Panc1 (cell line): ENCODE results near the gene KAZALD1. TPM values are rescaled to one million over a fixed set of nuclear protein-coding genes. Genes with fewer than 3 reads are reported as not detected.

Experiments
- ATAC-seq: fragments of 200-7000 bp; cut with Tn5 transposase; 2 replicates; pipeline ENCODE4 v1.9.1; 2020; ENCODE audit warnings: mild to moderate bottlenecking, moderate library complexity
- BruUV-seq: library from RNA; stranded (reverse); fragments of 400-500 nt; replicated peaks from 2 replicates; lab custom pipeline; 2021; lab: Mats Ljungman, UMichigan
- CTCF ChIA-PET: fragments of 300-600 bp; sonication (Branson Sonifier 250); formaldehyde crosslinking; loops from one replicate; lab custom pipeline; 2022; ENCODE audit warnings: antibody characterized with exemption; lab: Charles Lee
- POLR2A ChIA-PET: fragments of 300-600 bp; sonication (Branson Sonifier 250); formaldehyde crosslinking; loops from one replicate; lab custom pipeline; 2022; ENCODE audit warnings: antibody characterized with exemption; lab: Charles Lee
- DNase-seq: peaks from one replicate; pipeline ENCODE4 v3.0.0-alpha.2; 2010; ENCODE audit warnings: low read depth, low spot score
- H3K27ac ChIP-seq: 2 replicates; pipeline ENCODE4 v1.5.1; 2011; ENCODE audit warnings: mild to moderate bottlenecking, low read length, inconsistent platforms
- H3K27me3 ChIP-seq: fragments of 200-500 bp; sonication (Bioruptor generic); 2 replicates; pipeline ENCODE4 v1.6.0; 2014; ENCODE audit warnings: low read length, inconsistent platforms; ENCODE audit not compliant: control insufficient read depth, insufficient read depth
- H3K36me3 ChIP-seq: fragments of 200-500 bp; sonication (Bioruptor generic); 2 replicates; pipeline ENCODE4 v1.5.1; 2014; ENCODE audit warnings: inconsistent platforms, mild to moderate bottlenecking, low read length, moderate library complexity; ENCODE audit not compliant: control insufficient read depth, insufficient read depth
- H3K4me1 ChIP-seq: 2 replicates; pipeline ENCODE4 v1.5.1; 2011; ENCODE audit warnings: inconsistent platforms, mild to moderate bottlenecking, low read length, moderate library complexity; ENCODE audit not compliant: control insufficient read depth, insufficient read depth
- H3K4me3 ChIP-seq, 2 experiments: 2 replicates each; pipeline ENCODE4 v1.5.1; 2011 to 2012; ENCODE audit warnings: low read depth in 2 of 2, low read length in 2 of 2, mild to moderate bottlenecking in 2 of 2, inconsistent platforms in 1 of 2, moderate library complexity in 1 of 2
- H3K9me3 ChIP-seq: fragments of 200-500 bp; sonication (Bioruptor generic); 2 replicates; pipeline ENCODE4 v1.5.1; 2014; ENCODE audit warnings: low read depth, mild to moderate bottlenecking, inconsistent platforms, low read length, moderate library complexity; ENCODE audit not compliant: control insufficient read depth, insufficient read depth
- POLR2AphosphoS5 ChIP-seq: IDR thresholded peaks from 2 replicates; pipeline ENCODE4 v1.6.1; 2012; ENCODE audit warnings: mild to moderate bottlenecking, low read depth, low read length, moderate library complexity
- SIN3A ChIP-seq: IDR thresholded peaks from 2 replicates; pipeline ENCODE4 v1.6.1; 2012; ENCODE audit warnings: low read depth, mild to moderate bottlenecking, low read length, moderate library complexity, borderline replicate concordance; ENCODE audit not compliant: insufficient read depth
- TCF7L2 ChIP-seq: IDR thresholded peaks from 2 replicates; pipeline ENCODE4 v1.6.1; 2011; ENCODE audit warnings: mild to moderate bottlenecking, low read depth, low read length, inconsistent platforms
- in situ Hi-C: cut with HindIII; loops from 2 replicates; pipeline ENCODE4 v1.10.0; 2016; ENCODE audit warnings: low sequenced_read_pairs, low pct_unique_long_range_greater_than_20kb
- intact Hi-C: fragments of 100-400 bp; cut with micrococcal nuclease; formaldehyde crosslinking; loops from one replicate; pipeline ENCODE4 v1.10.0; 2022; ENCODE audit not compliant: unreplicated experiment
- total RNA-seq: library from RNA; stranded (reverse); gene quantifications from one replicate; pipeline ENCODE4 v1.2.1, GENCODE V29; 2021; ENCODE audit not compliant: unreplicated experiment
- TF ChIP-seq, protein P1 (sequence below): fragments of 450-650 bp; IDR thresholded peaks from 2 replicates; pipeline ENCODE4 v1.5.1; 2017; ENCODE audit warnings: mild to moderate bottlenecking
- TF ChIP-seq, protein P2 (sequence below), 2 experiments: IDR thresholded peaks; 2 replicates each; pipeline ENCODE4 v1.6.1; 2011 to 2012; ENCODE audit warnings: low read depth in 2 of 2, control low read depth in 1 of 2, low read length in 1 of 2, mild to moderate bottlenecking in 1 of 2, moderate library complexity in 1 of 2; ENCODE audit not compliant: insufficient read depth in 1 of 2

Gene KAZALD1
- total RNA-seq, 1 experiment from 2014 or later: 21.2 TPM

DNA sequence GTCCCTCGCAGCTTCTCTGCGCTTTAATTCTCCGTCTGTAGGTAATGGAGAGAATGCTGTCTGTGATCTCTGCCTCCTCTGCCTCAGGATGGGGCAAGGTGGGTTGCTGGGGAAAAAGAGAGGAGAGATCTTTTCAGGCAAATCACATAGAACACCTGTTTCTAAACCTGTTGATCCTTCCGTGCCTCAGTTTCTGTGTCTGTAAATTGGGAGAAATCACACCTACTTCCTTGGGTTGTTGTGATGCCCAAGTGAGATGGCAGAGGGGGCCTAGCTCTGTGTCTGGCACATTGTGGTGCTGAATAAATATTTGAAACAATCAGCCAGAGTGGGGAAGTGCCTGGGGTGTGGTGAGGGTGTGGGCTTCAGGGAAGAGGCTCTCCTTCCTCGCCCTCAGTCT lies 28.8 kb downstream of the KAZALD1 start:
- Histone ChIP-seq H3K36me3 (no peaks in the 10 kb centered on the region), H3K27me3 (no peaks in the 10 kb centered on the region), H3K4me3 (no peak overlapping the region), H3K27ac (no peak overlapping the region), H3K4me1 (no peaks in the 10 kb centered on the region), H3K9me3 (no peaks in the 10 kb centered on the region)
- TF ChIP-seq, protein P1, sequence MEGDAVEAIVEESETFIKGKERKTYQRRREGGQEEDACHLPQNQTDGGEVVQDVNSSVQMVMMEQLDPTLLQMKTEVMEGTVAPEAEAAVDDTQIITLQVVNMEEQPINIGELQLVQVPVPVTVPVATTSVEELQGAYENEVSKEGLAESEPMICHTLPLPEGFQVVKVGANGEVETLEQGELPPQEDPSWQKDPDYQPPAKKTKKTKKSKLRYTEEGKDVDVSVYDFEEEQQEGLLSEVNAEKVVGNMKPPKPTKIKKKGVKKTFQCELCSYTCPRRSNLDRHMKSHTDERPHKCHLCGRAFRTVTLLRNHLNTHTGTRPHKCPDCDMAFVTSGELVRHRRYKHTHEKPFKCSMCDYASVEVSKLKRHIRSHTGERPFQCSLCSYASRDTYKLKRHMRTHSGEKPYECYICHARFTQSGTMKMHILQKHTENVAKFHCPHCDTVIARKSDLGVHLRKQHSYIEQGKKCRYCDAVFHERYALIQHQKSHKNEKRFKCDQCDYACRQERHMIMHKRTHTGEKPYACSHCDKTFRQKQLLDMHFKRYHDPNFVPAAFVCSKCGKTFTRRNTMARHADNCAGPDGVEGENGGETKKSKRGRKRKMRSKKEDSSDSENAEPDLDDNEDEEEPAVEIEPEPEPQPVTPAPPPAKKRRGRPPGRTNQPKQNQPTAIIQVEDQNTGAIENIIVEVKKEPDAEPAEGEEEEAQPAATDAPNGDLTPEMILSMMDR: no peak
- TF ChIP-seq, protein P2, sequence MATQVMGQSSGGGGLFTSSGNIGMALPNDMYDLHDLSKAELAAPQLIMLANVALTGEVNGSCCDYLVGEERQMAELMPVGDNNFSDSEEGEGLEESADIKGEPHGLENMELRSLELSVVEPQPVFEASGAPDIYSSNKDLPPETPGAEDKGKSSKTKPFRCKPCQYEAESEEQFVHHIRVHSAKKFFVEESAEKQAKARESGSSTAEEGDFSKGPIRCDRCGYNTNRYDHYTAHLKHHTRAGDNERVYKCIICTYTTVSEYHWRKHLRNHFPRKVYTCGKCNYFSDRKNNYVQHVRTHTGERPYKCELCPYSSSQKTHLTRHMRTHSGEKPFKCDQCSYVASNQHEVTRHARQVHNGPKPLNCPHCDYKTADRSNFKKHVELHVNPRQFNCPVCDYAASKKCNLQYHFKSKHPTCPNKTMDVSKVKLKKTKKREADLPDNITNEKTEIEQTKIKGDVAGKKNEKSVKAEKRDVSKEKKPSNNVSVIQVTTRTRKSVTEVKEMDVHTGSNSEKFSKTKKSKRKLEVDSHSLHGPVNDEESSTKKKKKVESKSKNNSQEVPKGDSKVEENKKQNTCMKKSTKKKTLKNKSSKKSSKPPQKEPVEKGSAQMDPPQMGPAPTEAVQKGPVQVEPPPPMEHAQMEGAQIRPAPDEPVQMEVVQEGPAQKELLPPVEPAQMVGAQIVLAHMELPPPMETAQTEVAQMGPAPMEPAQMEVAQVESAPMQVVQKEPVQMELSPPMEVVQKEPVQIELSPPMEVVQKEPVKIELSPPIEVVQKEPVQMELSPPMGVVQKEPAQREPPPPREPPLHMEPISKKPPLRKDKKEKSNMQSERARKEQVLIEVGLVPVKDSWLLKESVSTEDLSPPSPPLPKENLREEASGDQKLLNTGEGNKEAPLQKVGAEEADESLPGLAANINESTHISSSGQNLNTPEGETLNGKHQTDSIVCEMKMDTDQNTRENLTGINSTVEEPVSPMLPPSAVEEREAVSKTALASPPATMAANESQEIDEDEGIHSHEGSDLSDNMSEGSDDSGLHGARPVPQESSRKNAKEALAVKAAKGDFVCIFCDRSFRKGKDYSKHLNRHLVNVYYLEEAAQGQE (IDR thresholded peaks at IDR 0.05; ENCODE audit: insufficient read depth in 1 of 2, low read depth in 2 of 2, low read length in 1 of 2): no peak
- TF ChIP-seq SIN3A: no peak
- no peak for TF ChIP-seq POLR2AphosphoS5
- no peak for TF ChIP-seq TCF7L2
- ChIA-PET CTCF (no interaction called here), POLR2A (interaction anchor here (0.6 kb wide), 1 partner anchor 726 kb away, joined by 11 read pairs; no protein-coding TSS in a partner anchor)
- intact Hi-C loops (no loop called here), in situ Hi-C loops (no loop called here)
- no TSS peak for BruUV-seq
- ATAC-seq (no peak), DNase-seq (no peak)

DNA sequence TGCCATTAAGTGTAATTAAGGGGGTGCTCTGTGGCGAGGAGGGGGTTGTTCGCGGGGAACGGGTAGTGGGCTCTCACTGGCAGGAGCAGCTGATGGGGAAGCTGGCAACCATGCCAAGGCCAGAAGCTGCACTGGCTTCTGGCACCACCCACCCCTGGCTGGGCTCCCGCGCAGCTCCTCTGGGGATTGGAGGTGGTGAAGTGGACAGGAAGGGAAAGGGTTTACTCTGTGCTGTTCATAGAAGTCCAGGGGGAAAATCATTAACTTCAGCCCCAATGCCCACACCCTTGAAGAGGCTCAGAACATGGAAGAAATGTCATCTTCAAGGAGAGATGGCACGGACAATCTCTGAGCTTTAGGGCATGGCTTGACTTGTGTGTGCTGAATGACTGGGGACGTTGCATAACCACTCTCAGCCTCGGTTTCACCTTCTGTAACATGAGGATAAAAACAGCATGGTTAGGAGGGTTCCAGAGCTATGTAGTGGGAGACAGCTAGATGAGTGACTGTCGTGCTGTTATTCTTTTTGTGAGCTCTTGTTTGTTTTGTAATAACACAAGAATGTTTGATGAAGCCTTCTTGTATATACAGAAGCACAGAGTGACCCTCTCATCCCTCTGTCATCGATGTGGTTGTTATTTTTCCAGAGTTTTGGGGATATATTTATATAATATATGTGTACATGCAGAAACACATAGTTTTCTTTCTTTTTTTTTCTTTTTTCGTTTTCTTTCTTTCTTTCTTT lies 29.9 kb downstream of the KAZALD1 start:
- DNase-seq: no peak
- H3K27me3 ChIP-seq: no peaks in the 10 kb centered on the region
- POLR2A ChIA-PET: interaction anchor here (0.6 kb wide), 1 partner anchor 349 kb away, joined by 3 read pairs; no protein-coding TSS in a partner anchor

More for the DNA sequence above, 29.9 kb downstream of the KAZALD1 start:
- Histone ChIP-seq H3K27ac (no peak overlapping the region), H3K36me3 (no peaks in the 10 kb centered on the region), H3K4me1 (no peaks in the 10 kb centered on the region), H3K9me3 (no peaks in the 10 kb centered on the region), H3K4me3 (no peak overlapping the region)
- no TSS peak for BruUV-seq
- ATAC-seq: no peak
- CTCF ChIA-PET: interaction anchor here (0.6 to 8.2 kb wide), 4 partner anchors 12 to 450 kb away, joined by 3 to 206 read pairs (median 4); no protein-coding TSS in a partner anchor
- TF ChIP-seq SIN3A: no peak
- TF ChIP-seq, protein P2 (IDR thresholded peaks at IDR 0.05; ENCODE audit: insufficient read depth in 1 of 2, low read depth in 2 of 2, low read length in 1 of 2): no peak
- TF ChIP-seq, protein P1: no peak
- TF ChIP-seq TCF7L2: no peak
- intact Hi-C loops: no loop called here
- in situ Hi-C loops: no loop called here
